HFFc6 (cell line): ENCODE data around the gene HYKK. TPM values are rescaled to one million over a fixed set of nuclear protein-coding genes. Genes with fewer than 3 reads are reported as not detected.
A peak's percentile ranks its signal among the peaks of the same experiment; 100 is the strongest.
"Not testable (repeated sequence)": the region's sequence is repeated elsewhere in the genome, so short reads cannot be mapped to it uniquely, and the experiment has no call there.

Source experiments
- DNase-seq: peaks from one replicate; pipeline ENCODE4 v3.0.0-alpha.2; 2018
- H3K27ac Mint-ChIP-seq: 2 replicates; pipeline ENCODE4 v1.8.0; 2020; ENCODE audit warnings: mild to moderate bottlenecking, mixed read lengths
- H3K27me3 Mint-ChIP-seq: 2 replicates; pipeline ENCODE4 v1.8.0; 2021; ENCODE audit warnings: mild to moderate bottlenecking, moderate library complexity, mixed read lengths; ENCODE audit not compliant: insufficient read depth
- H3K36me3 Mint-ChIP-seq: 2 replicates; pipeline ENCODE4 v1.8.0; 2021; ENCODE audit warnings: low read depth, mixed read lengths
- H3K4me1 Mint-ChIP-seq: 2 replicates; pipeline ENCODE4 v1.8.0; 2020; ENCODE audit warnings: low read depth, mixed read lengths
- H3K4me3 Mint-ChIP-seq: 2 replicates; pipeline ENCODE4 v1.8.0; 2020; ENCODE audit warnings: mild to moderate bottlenecking, moderate library complexity, mixed read lengths
- H3K9me3 Mint-ChIP-seq: 2 replicates; pipeline ENCODE4 v1.8.0; 2020; ENCODE audit warnings: mild to moderate bottlenecking, mixed read lengths
- CTCF ChIP-seq: fragments of 200-600 bp; sonication (generic); IDR thresholded peaks from 2 replicates; pipeline ENCODE4 v1.5.0; 2021; ENCODE audit warnings: antibody characterized with exemption, mild to moderate bottlenecking
- total RNA-seq, 6 experiments: library from RNA; stranded (reverse); fragmentation: NEBNext Ultra II Directional; extraction: Animal tissue kit (Norgen Biotek cat#: 25700); gene quantifications; 2 replicates in 1 of 6; 3 replicates in 5 of 6; pipeline ENCODE4 v1.2.3, GENCODE V29; 2021

The HYKK gene
- total RNA-seq, 6 experiments from 2014 or later, result 3.1 to 5.2 (median 4.1) TPM

DNA sequence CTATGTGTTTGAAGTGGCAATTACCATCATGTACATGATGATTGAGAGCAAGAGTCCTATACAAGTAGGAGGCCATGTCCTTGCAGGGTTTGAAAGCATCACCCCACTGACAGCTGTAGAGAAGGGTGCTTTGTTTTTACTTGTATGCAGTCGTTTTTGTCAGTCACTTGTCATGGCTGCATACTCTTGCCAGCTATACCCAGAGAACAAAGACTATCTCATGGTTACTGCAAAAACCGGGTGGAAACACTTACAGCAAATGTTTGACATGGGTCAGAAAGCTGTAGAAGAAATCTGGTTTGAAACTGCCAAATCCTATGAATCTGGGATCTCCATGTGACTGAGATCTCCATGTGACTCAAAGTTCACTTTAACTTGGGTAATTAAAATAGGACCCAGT lies 26.0 kb downstream of the HYKK start:
- TF ChIP-seq CTCF, result no peak
- Mint-ChIP-seq H3K36me3 (no peaks in the 10 kb centered on the region), H3K27ac (no peak overlapping the region), H3K9me3 (no peaks in the 10 kb centered on the region), H3K4me3 (no peak overlapping the region), H3K27me3 (no peaks in the 10 kb centered on the region), H3K4me1 (no peaks in the 10 kb centered on the region)
- DNase-seq, result no peak

- Mint-ChIP-seq H3K36me3 (no peaks in the 10 kb centered on the region; the same call in 1 of the 2 replicates), H3K9me3 (no peaks in the 10 kb centered on the region)
- peak; percentile 11 for DNase-seq
Observed at GRCh38 chr15:78536134-78536533, 28.8 kb downstream of the HYKK start.

DNA sequence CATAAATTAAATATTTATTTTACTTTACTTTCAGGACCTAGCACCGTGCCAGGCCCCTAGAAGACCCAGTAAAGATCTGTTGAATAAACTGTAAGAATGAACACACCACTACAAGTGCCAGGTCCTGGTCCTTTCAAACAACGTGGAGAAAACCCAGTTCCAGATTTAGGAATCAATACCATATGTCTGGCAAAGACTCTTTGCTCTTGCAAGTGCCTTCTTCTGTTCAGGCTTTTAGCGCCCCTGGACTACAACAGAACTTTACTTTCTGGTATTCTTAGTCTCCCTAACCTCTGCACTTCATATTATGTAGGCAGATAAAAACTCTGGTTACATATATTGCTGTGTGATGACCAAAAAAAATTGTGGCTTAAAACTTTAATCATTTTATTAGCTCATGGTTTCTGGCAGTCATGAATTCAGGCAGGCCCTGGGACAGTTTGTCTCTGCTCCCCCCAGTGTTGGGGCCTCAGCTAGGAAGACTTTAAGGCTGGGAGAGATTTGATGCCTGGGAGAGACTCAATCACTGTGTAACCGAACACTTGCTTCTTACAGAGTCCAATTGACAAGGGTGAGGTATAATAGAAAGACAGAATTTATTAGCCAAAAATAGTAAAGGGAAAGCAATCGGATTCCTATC lies 30.0 kb downstream of the HYKK start:
- no peak overlapping the region for H3K4me3 Mint-ChIP-seq
- no peak for TF ChIP-seq CTCF
- H3K27me3 Mint-ChIP-seq, result peaks cover 3% of the 10 kb centered on the region; the same call in 1 of the 2 replicates
- no peak for DNase-seq
- H3K9me3 Mint-ChIP-seq, result no peaks in the 10 kb centered on the region
- peaks cover 16% of the 10 kb centered on the region for H3K4me1 Mint-ChIP-seq
- no peak overlapping the region for H3K27ac Mint-ChIP-seq
- H3K36me3 Mint-ChIP-seq, result peaks cover 4% of the 10 kb centered on the region

More at GRCh38 chr15:78536134-78536533, 28.8 kb downstream of the HYKK start:
- no peak overlapping the region for H3K4me3 Mint-ChIP-seq
- H3K27me3 Mint-ChIP-seq, result peaks cover 3% of the 10 kb centered on the region; the same call in 1 of the 2 replicates
- peaks cover 5% of the 10 kb centered on the region; the same call in 1 of the 2 replicates for H3K4me1 Mint-ChIP-seq
- H3K27ac Mint-ChIP-seq, result no peak overlapping the region
- no peak for TF ChIP-seq CTCF

GRCh38 chr15:78538358-78538757 lies 31.0 kb downstream of the HYKK start:
- no peak for TF ChIP-seq CTCF
- H3K27ac Mint-ChIP-seq, result no peak overlapping the region
- H3K4me3 Mint-ChIP-seq, result no peak overlapping the region
- DNase-seq, result no peak
- H3K4me1 Mint-ChIP-seq, result peaks cover 21% of the 10 kb centered on the region
- peaks cover 9% of the 10 kb centered on the region for H3K36me3 Mint-ChIP-seq
- no peaks in the 10 kb centered on the region for H3K9me3 Mint-ChIP-seq
- H3K27me3 Mint-ChIP-seq, result peaks cover 3% of the 10 kb centered on the region; the same call in 1 of the 2 replicates

GRCh38 chr15:78539464-78540140 lies 32.2 kb downstream of the HYKK start:
- H3K36me3 Mint-ChIP-seq, H3K27me3 Mint-ChIP-seq, H3K9me3 Mint-ChIP-seq, DNase-seq: not testable (repeated sequence)
- H3K27ac Mint-ChIP-seq, result peak overlapping the region; percentile 96
- H3K4me1 Mint-ChIP-seq, result peaks cover 21% of the 10 kb centered on the region
- H3K4me3 Mint-ChIP-seq, result peak overlapping the region; percentile 98
